ENCODE results near the gene SH3BP4.

DNA sequence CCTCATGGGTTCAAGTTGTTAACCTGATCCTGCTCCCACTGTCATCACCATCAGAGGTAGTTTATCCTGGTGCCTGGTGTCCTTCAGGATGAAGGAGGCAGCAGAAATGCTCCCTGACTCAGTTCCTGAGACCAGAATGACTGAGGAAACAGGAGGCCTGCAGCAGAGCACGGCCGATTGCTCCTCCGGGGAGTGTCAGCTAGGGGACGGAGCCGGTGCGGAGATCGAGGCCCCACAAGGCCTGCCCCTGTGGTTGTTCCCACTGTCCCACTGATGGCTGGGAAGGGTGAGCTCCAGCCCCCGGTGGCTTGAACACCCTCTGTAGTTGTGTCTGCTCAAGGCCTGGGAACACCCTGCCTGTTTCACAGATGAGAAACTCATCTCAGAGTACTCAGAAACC, 45.6 kb downstream of the SH3BP4 start:
- TF ChIP-seq POLR2A (IDR thresholded peaks at IDR 0.05; ENCODE audit: low read length): no peak
- TF ChIP-seq GATA1 (IDR thresholded peaks at IDR 0.05; ENCODE audit: low read depth, low read length): no peak

Measured in erythroblast (primary cell).